CD4-positive, alpha-beta T cell (primary cell): ENCODE measurements around the gene SULT6B1. TPM values are rescaled to one million over a fixed set of nuclear protein-coding genes. Genes with fewer than 3 reads are reported as not detected.
"Not testable (repeated sequence)": the region's sequence is repeated elsewhere in the genome, so short reads cannot be mapped to it uniquely, and the experiment has no call there.

Experiments used
- ATAC-seq: fragments of 200-7000 bp; cut with Tn5 transposase; one replicate; pipeline ENCODE4 v1.10.0; 2022; ENCODE audit warnings: mild to moderate bottlenecking; ENCODE audit not compliant: poor library complexity
- CTCF ChIA-PET: fragments of 350-600 bp; sonication (Branson Sonifier 250); formaldehyde crosslinking; loops from one replicate; lab custom pipeline; 2021; ENCODE audit warnings: antibody characterized with exemption, inconsistent platforms; lab: Charles Lee
- POLR2A ChIA-PET: fragments of 350-600 bp; sonication (Branson Sonifier 250); formaldehyde crosslinking; loops from one replicate; lab custom pipeline; 2021; ENCODE audit warnings: antibody characterized with exemption, inconsistent platforms; lab: Charles Lee
- DNase-seq, 14 experiments: peaks; one replicate each; pipeline ENCODE4 v3.0.0-alpha.2; 2013 to 2020; ENCODE audit warnings: mixed read lengths in 2 of 14
- H3K27ac ChIP-seq, 2 donors: one replicate each; pipeline versions ENCODE4 v1.5.1 to v1.7.0; 2013; ENCODE audit warnings: low read length in 2 of 2, low read depth in 1 of 2, mild to moderate bottlenecking in 1 of 2
- H3K27me3 ChIP-seq, 2 experiments: 1 replicate in 1 of 2; 2 replicates in 1 of 2; pipeline versions ENCODE4 v1.6.1 to v1.7.0; 2013; ENCODE audit warnings: low read length in 2 of 2, control low read depth in 1 of 2, mild to moderate bottlenecking in 1 of 2, moderate library complexity in 1 of 2; ENCODE audit not compliant: insufficient read depth in 2 of 2, control insufficient read depth in 1 of 2
- H3K36me3 ChIP-seq: one replicate; pipeline ENCODE4 v1.6.1; 2013; ENCODE audit warnings: low read length, control low read depth; ENCODE audit not compliant: insufficient read depth
- H3K4me1 ChIP-seq: one replicate; pipeline ENCODE4 v1.6.1; 2013; ENCODE audit warnings: low read length, control low read depth; ENCODE audit not compliant: insufficient read depth
- H3K4me3 ChIP-seq: one replicate; pipeline ENCODE4 v1.5.1; 2013; ENCODE audit warnings: mild to moderate bottlenecking, low read length, moderate library complexity
- H3K9me3 ChIP-seq, 2 experiments: 1 replicate in 1 of 2; 2 replicates in 1 of 2; pipeline versions ENCODE4 v1.6.1 to v1.7.0; 2013; ENCODE audit warnings: low read length in 2 of 2, mild to moderate bottlenecking in 2 of 2, control low read depth in 1 of 2, moderate library complexity in 1 of 2; ENCODE audit not compliant: control insufficient read depth in 1 of 2, insufficient read depth in 1 of 2
- H3K27ac Mint-ChIP-seq: one replicate; pipeline ENCODE4 v1.8.0; 2020; ENCODE audit warnings: mixed read lengths
- H3K27me3 Mint-ChIP-seq: one replicate; pipeline ENCODE4 v1.8.0; 2021; ENCODE audit warnings: mixed read lengths
- H3K36me3 Mint-ChIP-seq: one replicate; pipeline ENCODE4 v1.8.0; 2021; ENCODE audit warnings: low read depth, mixed read lengths
- H3K4me1 Mint-ChIP-seq: one replicate; pipeline ENCODE4 v1.8.0; 2021; ENCODE audit warnings: low read depth, mixed read lengths
- H3K4me3 Mint-ChIP-seq: one replicate; pipeline ENCODE4 v1.8.0; 2020; ENCODE audit warnings: mild to moderate bottlenecking, mixed read lengths
- H3K9me3 Mint-ChIP-seq: one replicate; pipeline ENCODE4 v1.8.0; 2020; ENCODE audit warnings: mixed read lengths
- CTCF ChIP-seq: fragments of 200-600 bp; IDR thresholded peaks from one replicate; pipeline ENCODE4 v1.8.0; 2022; ENCODE audit warnings: antibody characterized with exemption, mild to moderate bottlenecking
- intact Hi-C, 2 experiments: fragments of 100-400 bp; cut with DNase I in 1 of 2; cut with micrococcal nuclease in 1 of 2; formaldehyde crosslinking; loops; one replicate each; pipeline versions ENCODE4 v1.15.1 to v1.9.0; 2023 to 2025; cut with DNase I, micrococcal nuclease
- total RNA-seq, 174 experiments: library from RNA in 2 of 174; stranded (reverse) in 2 of 174; gene quantifications; one replicate each; pipeline ENCODE4 v1.2.3 and lab custom pipeline; 2021 to 2026

SULT6B1 gene
- total RNA-seq, 2 experiments from 2014 or later, result not detected

- Mint-ChIP-seq H3K4me3 (peak within 1 kb of the TSS; percentile 99), H3K9me3 (no peaks in the 10 kb centered on the region), H3K4me1 (peaks cover 35% of the 10 kb centered on the region), H3K27ac (peak within 1 kb of the TSS; percentile 95), H3K27me3 (no peaks in the 10 kb centered on the region), H3K36me3 (peaks cover 23% of the 10 kb centered on the region)
- H3K36me3 ChIP-seq, result peaks cover 16% of the 10 kb centered on the region
- peak within 1 kb of the TSS; percentile 70 to 82 for H3K27ac ChIP-seq
- CTCF ChIA-PET, result no interaction called here
- POLR2A ChIA-PET, result interaction anchor here (0.8 to 3.1 kb wide), 7 partner anchors 15 to 476 kb away, joined by 3 to 14 read pairs (median 5); partner anchors contain the start of genes CEBPZ, EIF2AK2, GPATCH11 and HEATR5B
- DNase-seq (peak; percentile 81 to 94 (median 90)), ATAC-seq (peak; percentile 87)
- intact Hi-C loops, result loop anchor here (2.0 to 10.0 kb wide), 5 partner anchors 34 to 602 kb away; partner anchors contain the start of genes CEBPZ (in 2 of the 2), NDUFAF7 (in 2 of the 2), EIF2AK2 (in 1 of the 2) and FEZ2 (in 1 of the 2)
- no peaks in the 10 kb centered on the region for H3K27me3 ChIP-seq
- no peaks in the 10 kb centered on the region for H3K9me3 ChIP-seq
- peaks cover 34% of the 10 kb centered on the region for H3K4me1 ChIP-seq
- H3K4me3 ChIP-seq, result peak within 1 kb of the TSS; percentile 87
- no peak for TF ChIP-seq CTCF
Observed at GRCh38 chr2:37196320-37197195, 8.1 kb upstream of the SULT6B1 start, which contains the start of gene CEBPZOS. Gene CEBPZOS (plus strand): TSS chr2:37196496. CDS start chr2:37199705, 3,209 bp downstream.

GRCh38 chr2:37195862-37196319 is 7.4 kb upstream of the SULT6B1 start:
- H3K36me3 Mint-ChIP-seq, result peaks cover 17% of the 10 kb centered on the region
- CTCF ChIA-PET, H3K36me3 ChIP-seq, H3K27me3 Mint-ChIP-seq, H3K27me3 ChIP-seq, H3K9me3 ChIP-seq, ATAC-seq, H3K9me3 Mint-ChIP-seq: not testable (repeated sequence)
- peaks cover 29% of the 10 kb centered on the region for H3K4me1 Mint-ChIP-seq
- peak in 1 of 14 experiments; percentile 6 for DNase-seq
- Histone ChIP-seq H3K27ac (peak overlapping the region; percentile 70 to 82), H3K4me3 (peak overlapping the region; percentile 87), H3K4me1 (peaks cover 34% of the 10 kb centered on the region)
- peak overlapping the region; percentile 95 for H3K27ac Mint-ChIP-seq
- peak overlapping the region; percentile 99 for H3K4me3 Mint-ChIP-seq
- POLR2A ChIA-PET, result interaction anchor here (0.8 to 1.8 kb wide), 5 partner anchors 36 to 128 kb away, joined by 3 to 14 read pairs (median 5); partner anchors contain the start of genes CEBPZ, EIF2AK2, GPATCH11 and HEATR5B
- intact Hi-C loops, result loop anchor here (2.0 to 10.0 kb wide), 5 partner anchors 35 to 601 kb away; partner anchors contain the start of genes CEBPZ (in 2 of the 2), NDUFAF7 (in 2 of the 2), EIF2AK2 (in 1 of the 2) and FEZ2 (in 1 of the 2)

- no peaks in the 10 kb centered on the region for H3K27me3 ChIP-seq
- H3K36me3 Mint-ChIP-seq, result peaks cover 6% of the 10 kb centered on the region
- no peak overlapping the region for H3K27ac ChIP-seq
- H3K9me3 ChIP-seq, result no peaks in the 10 kb centered on the region
- intact Hi-C loops, result loop anchor here in 1 of 2 experiments (10.0 kb wide), 2 partner anchors 108 to 598 kb away; partner anchors contain the start of genes FEZ2, GPATCH11 and HEATR5B
- no peak for TF ChIP-seq CTCF
- no peaks in the 10 kb centered on the region for H3K36me3 ChIP-seq
- no peak overlapping the region for H3K4me3 ChIP-seq
- H3K27ac Mint-ChIP-seq, result no peak overlapping the region
- ChIA-PET CTCF (no interaction called here), POLR2A (interaction anchor here (1.6 kb wide), 1 partner anchor 40 kb away, joined by 4 read pairs; the partner anchor contains the start of gene NDUFAF7)
- peaks cover 13% of the 10 kb centered on the region for H3K4me1 Mint-ChIP-seq
- no peak overlapping the region for H3K4me3 Mint-ChIP-seq
- H3K4me1 ChIP-seq, result peaks cover 16% of the 10 kb centered on the region
- H3K9me3 Mint-ChIP-seq, result no peaks in the 10 kb centered on the region
- DNase-seq, result no peak
- peaks cover 6% of the 10 kb centered on the region for H3K27me3 Mint-ChIP-seq
- ATAC-seq, result no peak
Observed at GRCh38 chr2:37192551-37192950, 4.1 kb upstream of the SULT6B1 start.
